SK-N-SH (cell line): Measurements from ENCODE around the gene NR5A1. TPM values are rescaled to one million over a fixed set of nuclear protein-coding genes. Genes with fewer than 3 reads are reported as not detected.
A peak's percentile ranks its signal among the peaks of the same experiment; 100 is the strongest.

Experiments
- CTCF ChIA-PET: fragments of 300-600, 350-600 bp; formaldehyde crosslinking; extraction: SDS; loops from one replicate; lab custom pipeline; 2021; lab: Yijun Ruan, JAX
- POLR2A ChIA-PET: fragments of 350-600 bp; sonication (Branson Sonifier 250); formaldehyde crosslinking; extraction: SDS; loops from one replicate; lab custom pipeline; 2020; ENCODE audit warnings: antibody characterized with exemption, inconsistent platforms; lab: Yijun Ruan, JAX
- DNase-seq: peaks from one replicate; pipeline ENCODE4 v3.0.0; 2012
- H2AFZ ChIP-seq: fragments of 200-600 bp; sonication (generic); 2 replicates; pipeline ENCODE4 v1.8.1; 2016; ENCODE audit warnings: antibody characterized with exemption, mild to moderate bottlenecking, low read depth
- H3F3A ChIP-seq: fragments of 200-600 bp; sonication (generic); replicated peaks from 2 replicates; pipeline ENCODE3; 2016; ENCODE audit warnings: antibody characterized with exemption, mild to moderate bottlenecking; ENCODE audit not compliant: insufficient read depth
- H3K27ac ChIP-seq, 2 experiments: fragments of 200-500 bp in 1 of 2; fragments of 200-600 bp in 1 of 2; sonication (Bioruptor generic) in 1 of 2; sonication (generic), shearing (Covaris generic) in 1 of 2; 2 replicates each; pipeline versions ENCODE4 v1.5.1 to v1.6.1; 2014 to 2016; ENCODE audit warnings: low read depth in 2 of 2, inconsistent platforms in 1 of 2, low read length in 1 of 2, mild to moderate bottlenecking in 1 of 2, mixed read lengths in 1 of 2
- H3K27me3 ChIP-seq: fragments of 200-600 bp; sonication (generic), shearing (Covaris generic); 2 replicates; pipeline ENCODE4 v1.6.1; 2016; ENCODE audit warnings: mixed run types; ENCODE audit not compliant: insufficient read depth
- H3K36me3 ChIP-seq, 2 experiments: fragments of 200-500 bp in 1 of 2; fragments of 200-600 bp in 1 of 2; sonication (Bioruptor generic) in 1 of 2; sonication (generic) in 1 of 2; replicated peaks in 1 of 2; 2 replicates each; pipeline versions ENCODE3 to v1.5.1; 2014 to 2016; ENCODE audit warnings: low read length in 1 of 2, mild to moderate bottlenecking in 1 of 2; ENCODE audit not compliant: insufficient read depth in 2 of 2, control insufficient read depth in 1 of 2
- H3K4me1 ChIP-seq, 2 experiments: fragments of 200-500 bp in 1 of 2; fragments of 200-600 bp in 1 of 2; sonication (Bioruptor generic) in 1 of 2; sonication (generic), shearing (Covaris generic) in 1 of 2; 2 replicates each; pipeline versions ENCODE4 v1.5.1 to v1.6.1; 2014 to 2016; ENCODE audit warnings: low read depth in 1 of 2, low read length in 1 of 2, mixed run types in 1 of 2; ENCODE audit not compliant: insufficient read depth in 2 of 2, control insufficient read depth in 1 of 2
- H3K4me2 ChIP-seq: fragments of 200-600 bp; sonication (generic), shearing (Covaris generic); 2 replicates; pipeline ENCODE4 v1.6.1; 2017; ENCODE audit warnings: mixed run types
- H3K4me3 ChIP-seq, 2 experiments: fragments of 200-500 bp in 1 of 2; fragments of 200-600 bp in 1 of 2; sonication (Bioruptor generic) in 1 of 2; sonication (generic), shearing (Covaris generic) in 1 of 2; 2 replicates each; pipeline versions ENCODE4 v1.5.1 to v1.8.1; 2014 to 2016; ENCODE audit warnings: low read depth in 2 of 2, inconsistent platforms in 1 of 2, low read length in 1 of 2, mild to moderate bottlenecking in 1 of 2, mixed read lengths in 1 of 2, moderate library complexity in 1 of 2
- H3K79me2 ChIP-seq: fragments of 200-600 bp; sonication (generic); 2 replicates; pipeline ENCODE4 v1.8.1; 2017; ENCODE audit warnings: mild to moderate bottlenecking; ENCODE audit not compliant: insufficient read depth
- H3K9ac ChIP-seq: fragments of 200-600 bp; sonication (generic); 2 replicates; pipeline ENCODE4 v1.6.1; 2017; ENCODE audit warnings: mixed run types
- H3K9me2 ChIP-seq: fragments of 200-600 bp; sonication (generic); 2 replicates; pipeline ENCODE4 v1.6.1; 2017; ENCODE audit warnings: mixed run types
- H3K9me3 ChIP-seq: fragments of 200-600 bp; sonication (generic); 2 replicates; pipeline ENCODE4 v1.6.1; 2017; ENCODE audit warnings: mixed run types, mild to moderate bottlenecking, moderate library complexity
- H4K20me1 ChIP-seq: fragments of 200-600 bp; sonication (generic); 2 replicates; pipeline ENCODE4 v1.6.1; 2017; ENCODE audit warnings: mild to moderate bottlenecking, mixed run types; ENCODE audit not compliant: insufficient read depth
- EP300 ChIP-seq, 2 experiments: IDR thresholded peaks; 2 replicates each; pipeline versions ENCODE4 v1.4.0 to v1.6.1; 2012; ENCODE audit warnings: borderline replicate concordance in 1 of 2, low read depth in 1 of 2, low read length in 1 of 2
- EZH2phosphoT487 ChIP-seq: fragments of 200-600 bp; sonication (generic); IDR thresholded peaks from 2 replicates; pipeline ENCODE4 v1.6.1; 2017; ENCODE audit warnings: low read depth, mixed run types, mild to moderate bottlenecking, antibody characterized with exemption, moderate library complexity, borderline replicate concordance
- FOXJ3 ChIP-seq: sonication (generic); formaldehyde crosslinking; IDR thresholded peaks from 2 replicates; pipeline ENCODE4 v1.5.1; 2020; ENCODE audit warnings: mild to moderate bottlenecking, missing genetic modification reagents
- FOXM1 ChIP-seq: IDR thresholded peaks from 2 replicates; pipeline ENCODE4 v1.4.0; 2012; ENCODE audit warnings: low read depth, mild to moderate bottlenecking
- GABPA ChIP-seq: IDR thresholded peaks from 2 replicates; pipeline ENCODE4 v1.4.0; 2012; ENCODE audit warnings: low read depth, mild to moderate bottlenecking
- JUND ChIP-seq: IDR thresholded peaks from 2 replicates; pipeline ENCODE4 v1.4.0; 2012
- MXI1 ChIP-seq: IDR thresholded peaks from 2 replicates; pipeline ENCODE4 v1.6.1; 2012; ENCODE audit warnings: mild to moderate bottlenecking, low read depth, low read length, improper control_type of control experiment
- NFIC ChIP-seq: IDR thresholded peaks from 2 replicates; pipeline ENCODE4 v1.4.0; 2012; ENCODE audit warnings: borderline replicate concordance
- NRF1 ChIP-seq: IDR thresholded peaks from 2 replicates; pipeline ENCODE4 v1.6.1; 2012; ENCODE audit warnings: low read depth, mild to moderate bottlenecking, low read length
- RCOR1 ChIP-seq: fragments of 150-350 bp; IDR thresholded peaks from 2 replicates; pipeline ENCODE4 v1.6.1; 2017; ENCODE audit warnings: antibody characterized with exemption, low read length
- RFX5 ChIP-seq: IDR thresholded peaks from 2 replicates; pipeline ENCODE4 v1.6.1; 2012; ENCODE audit warnings: mild to moderate bottlenecking, improper control_type of control experiment, low read length
- RXRA ChIP-seq: IDR thresholded peaks from 2 replicates; pipeline ENCODE4 v1.4.0; 2012; ENCODE audit warnings: low read depth, mild to moderate bottlenecking, borderline replicate concordance
- SIN3A ChIP-seq: IDR thresholded peaks from 2 replicates; pipeline ENCODE4 v1.6.1; 2012; ENCODE audit warnings: low read depth, mild to moderate bottlenecking, low read length, moderate library complexity, borderline replicate concordance
- SMC3 ChIP-seq: IDR thresholded peaks from 2 replicates; pipeline ENCODE4 v1.6.1; 2012; ENCODE audit warnings: low read depth, low read length, improper control_type of control experiment
- TCF12 ChIP-seq: IDR thresholded peaks from 2 replicates; pipeline ENCODE4 v1.4.0; 2012
- YY1 ChIP-seq: IDR thresholded peaks from 2 replicates; pipeline ENCODE4 v1.4.0; 2012; ENCODE audit warnings: low read depth, mild to moderate bottlenecking
- WGBS: methylation state at CpG from one replicate; pipeline ENCODE4 v1.1.6; 2017; ENCODE audit warnings: low lambda C conversion rate; 5-methylcytosine and 5-hydroxymethylcytosine counted together
- polyA plus RNA-seq, 3 experiments: library from polyadenylated mRNA; depleted of rRNA; stranded (reverse); fragments of >200 nt; gene quantifications; 2 replicates each; pipeline ENCODE4 v1.2.3, GENCODE V29; 2012

Gene NR5A1
- polyA plus RNA-seq, 1 of the 3 experiments (the other 2 are of a cell fraction), result not detected

DNA sequence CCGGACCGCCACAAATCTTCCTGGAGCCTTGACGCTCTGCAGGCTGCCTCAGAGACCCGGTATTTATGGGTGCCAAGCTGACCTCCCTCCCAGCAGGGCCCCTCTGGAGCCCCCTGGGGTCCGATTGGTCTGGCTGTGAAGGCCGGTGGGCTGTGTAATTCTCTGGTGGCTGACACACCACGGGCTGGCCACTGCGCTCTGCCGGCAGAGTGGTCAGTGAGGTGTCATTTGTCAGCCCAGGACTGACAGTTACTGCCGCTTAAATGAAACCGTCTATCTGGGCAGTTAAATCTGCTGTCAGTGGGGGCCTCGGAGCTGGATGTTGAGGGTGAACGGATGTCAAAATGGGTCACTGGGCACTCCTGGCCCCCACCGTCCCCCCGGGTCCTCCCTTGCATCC, 10.7 kb downstream of the NR5A1 start:
- POLR2A ChIA-PET, result no interaction called here
- TF ChIP-seq EZH2phosphoT487, result no peak
- TF ChIP-seq NRF1, result no peak
- TF ChIP-seq FOXM1, result no peak
- TF ChIP-seq RCOR1, result no peak
- TF ChIP-seq EP300 (IDR thresholded peaks at IDR 0.05; ENCODE audit: borderline replicate concordance in 1 of 2, low read depth in 1 of 2, low read length in 1 of 2), result no peak
- no peak for TF ChIP-seq NFIC
- TF ChIP-seq SIN3A, result no peak
- Histone ChIP-seq H3K36me3 (no peaks in the 10 kb centered on the region), H3K4me2 (no peak overlapping the region), H3K9me2 (no peaks in the 10 kb centered on the region), H3F3A (no peaks in the 10 kb centered on the region), H3K27ac (no peak overlapping the region), H3K27me3 (peaks cover 15% of the 10 kb centered on the region), H4K20me1 (no peaks in the 10 kb centered on the region), H3K4me1 (no peaks in the 10 kb centered on the region), H3K9me3 (no peaks in the 10 kb centered on the region), H3K9ac (no peak overlapping the region), H3K4me3 (no peak overlapping the region), H2AFZ (no peak overlapping the region), H3K79me2 (no peaks in the 10 kb centered on the region)
- CTCF ChIA-PET, result interaction anchor here (1.3 to 1.5 kb wide), 3 partner anchors 55 to 109 kb away, joined by 3 read pairs; no protein-coding TSS in a partner anchor
- 61% methylated on average over 10 of the region's 15 CpGs for WGBS
- peak; percentile 47 for DNase-seq

DNA sequence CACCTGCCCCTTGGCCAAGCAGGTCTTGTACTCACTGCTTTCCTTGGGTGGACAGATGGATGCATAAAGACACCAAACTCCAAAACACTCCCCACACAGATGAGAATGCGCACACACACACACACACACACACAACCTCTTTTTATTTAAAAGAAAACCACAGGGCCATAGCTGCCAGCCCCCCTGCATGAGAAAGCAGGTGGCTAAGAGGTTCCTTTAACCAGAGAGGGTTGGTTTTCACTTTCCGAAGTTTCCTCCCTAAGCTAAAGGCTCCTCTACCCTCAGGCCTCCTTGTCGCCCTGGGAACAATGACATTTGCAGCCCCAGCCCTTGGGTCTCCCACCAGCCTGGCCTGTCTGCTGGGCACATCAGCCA, 11.1 kb downstream of the NR5A1 start:
- TF ChIP-seq MXI1 (no peak), RFX5 (no peak)
- H3K4me2 ChIP-seq, result no peak overlapping the region
- H3K36me3 ChIP-seq, result no peaks in the 10 kb centered on the region
- no peaks in the 10 kb centered on the region for H3K79me2 ChIP-seq
- ChIA-PET POLR2A (no interaction called here), CTCF (no interaction called here)
- no peaks in the 10 kb centered on the region for H3K9me3 ChIP-seq
- H3K9ac ChIP-seq, result no peak overlapping the region
- WGBS, result 82% methylated on average over 3 of the region's 3 CpGs
- no peaks in the 10 kb centered on the region for H3F3A ChIP-seq
- no peak overlapping the region for H3K27ac ChIP-seq
- no peak for DNase-seq
- H2AFZ ChIP-seq, result no peak overlapping the region
- no peaks in the 10 kb centered on the region for H3K9me2 ChIP-seq
- peaks cover 11% of the 10 kb centered on the region for H3K27me3 ChIP-seq
- H3K4me1 ChIP-seq, result no peaks in the 10 kb centered on the region
- H3K4me3 ChIP-seq, result no peak overlapping the region
- no peaks in the 10 kb centered on the region for H4K20me1 ChIP-seq

DNA sequence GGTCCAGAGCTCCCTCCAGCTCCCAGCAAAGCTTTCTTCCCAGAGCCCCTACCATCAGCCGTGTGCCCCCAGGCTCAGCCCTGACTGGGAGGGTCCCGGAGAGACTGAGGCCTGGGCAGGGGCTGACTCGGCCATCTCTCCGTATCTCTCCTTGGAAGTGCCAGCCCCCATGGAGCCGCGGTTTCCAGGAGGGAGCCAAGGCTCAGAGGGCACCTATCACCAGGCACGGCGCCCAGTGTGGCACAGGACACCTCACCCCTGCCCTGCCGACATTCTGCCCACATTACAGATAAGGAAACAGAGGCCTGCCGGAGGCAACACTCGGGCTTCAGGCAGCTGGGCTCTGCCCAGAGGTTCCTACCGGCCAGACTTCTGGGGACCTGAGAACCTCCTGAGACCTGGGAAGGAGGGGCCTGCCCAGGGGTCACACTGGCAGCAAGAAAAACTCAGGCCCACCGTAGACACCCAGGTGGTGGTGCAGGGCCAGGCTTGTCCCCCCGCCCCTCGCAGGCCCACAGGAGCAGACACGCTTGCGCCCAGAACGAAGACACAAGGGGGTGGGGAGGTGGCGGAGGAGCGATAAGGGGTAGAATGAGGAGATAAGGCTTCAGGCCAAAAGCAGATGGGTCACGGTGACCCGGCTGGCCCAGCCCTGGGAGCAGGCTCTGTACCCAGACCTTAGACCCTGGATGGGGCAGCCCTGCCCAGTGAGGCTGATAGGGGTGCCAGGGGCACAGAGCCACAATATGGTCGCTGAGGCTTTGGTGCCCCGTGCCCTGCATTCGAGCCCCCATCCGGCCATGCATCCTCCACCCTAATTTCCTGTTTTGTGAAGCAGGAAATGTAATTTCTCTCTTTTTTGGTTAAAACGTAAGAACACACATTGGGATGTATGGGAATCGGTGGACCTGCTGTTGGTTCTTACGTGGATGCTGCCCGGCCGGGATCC, 11.8 kb downstream of the NR5A1 start:
- TF ChIP-seq YY1, result no peak
- TF ChIP-seq JUND, result no peak
- no peak for TF ChIP-seq MXI1
- no peak for TF ChIP-seq TCF12
- TF ChIP-seq RXRA, result no peak
- no peak for TF ChIP-seq SMC3
- no peak for TF ChIP-seq GABPA
- no peak for TF ChIP-seq FOXJ3 (CRISPR knock-in tag)
- TF ChIP-seq RCOR1, result no peak
- Histone ChIP-seq H3K4me3 (no peak overlapping the region), H3K9me3 (no peaks in the 10 kb centered on the region), H3K9me2 (no peaks in the 10 kb centered on the region), H3K27me3 (peaks cover 7% of the 10 kb centered on the region; the same call in 1 of the 2 replicates), H3K9ac (no peak overlapping the region), H3K79me2 (no peaks in the 10 kb centered on the region), H3F3A (no peaks in the 10 kb centered on the region), H3K27ac (no peak overlapping the region), H4K20me1 (no peaks in the 10 kb centered on the region), H3K4me1 (no peaks in the 10 kb centered on the region), H2AFZ (no peak overlapping the region), H3K4me2 (no peak overlapping the region), H3K36me3 (no peaks in the 10 kb centered on the region)
- POLR2A ChIA-PET, result no interaction called here
- no peak for DNase-seq
- WGBS, result 81% methylated on average over 24 of the region's 31 CpGs
- CTCF ChIA-PET, result interaction anchor here (0.8 kb wide), 1 partner anchor 41 kb away, joined by 3 read pairs; no protein-coding TSS in a partner anchor
